HepG2 (cell line): ENCODE results near the gene TMIGD3. TPM values are rescaled to one million over a fixed set of nuclear protein-coding genes. Genes with fewer than 3 reads are reported as not detected.

Experiments
- CBX2 ChIP-seq, 2 experiments: fragments of 200-600 bp in 1 of 2; sonication (generic); formaldehyde crosslinking in 1 of 2; IDR thresholded peaks; 2 replicates each; pipeline versions ENCODE4 v1.7.0 to v1.8.1; 2018 to 2022; ENCODE audit warnings: low read depth in 2 of 2, low read length in 1 of 2, mild to moderate bottlenecking in 1 of 2, missing genetic modification reagents in 1 of 2
- RFX3 ChIP-seq: IDR thresholded peaks from 2 replicates; pipeline ENCODE4 v1.6.1; 2016; ENCODE audit warnings: missing biosample characterization, missing genetic modification reagents
- RXRB ChIP-seq: IDR thresholded peaks from 2 replicates; pipeline ENCODE4 v1.6.1; 2016; ENCODE audit warnings: borderline replicate concordance, missing genetic modification reagents, missing compliant biosample characterization
- SMAD1 ChIP-seq: sonication (generic); formaldehyde crosslinking; IDR thresholded peaks from 2 replicates; pipeline ENCODE4 v1.4.0; 2020; ENCODE audit warnings: missing genetic modification reagents, low read depth, mild to moderate bottlenecking, borderline replicate concordance
- SMAD3 ChIP-seq: sonication (generic); formaldehyde crosslinking; IDR thresholded peaks from 2 replicates; pipeline ENCODE4 v1.4.0; 2020; ENCODE audit warnings: missing genetic modification reagents
- polyA plus RNA-seq, 8 experiments: library from polyadenylated mRNA; depleted of rRNA in 3 of 8; stranded (reverse) in 7 of 8; unstranded in 1 of 8; fragments of >200 nt; fragmentation: Illumina TruSeq in 4 of 8; extraction: Trizol in 4 of 8; gene quantifications; 2 replicates each; pipeline versions ENCODE4 v1.2.1 to v1.2.3, GENCODE V29; 2011 to 2016; ENCODE audit warnings: low read depth in 4 of 8, missing spikeins in 1 of 8, mixed read lengths in 1 of 8; ENCODE audit not compliant: insufficient read depth in 1 of 8
- total RNA-seq, 5 experiments: library from RNA; depleted of rRNA; stranded (reverse); fragments of >200 nt; fragmentation: Illumina TruSeq; extraction: Trizol; gene quantifications; 2 replicates each; pipeline ENCODE4 v1.2.3, GENCODE V29; 2016; ENCODE audit warnings: low read depth in 1 of 5
- TF ChIP-seq, protein P1 (sequence below): sonication (generic); formaldehyde crosslinking; IDR thresholded peaks from 2 replicates; pipeline ENCODE4 v1.4.0; 2020; ENCODE audit warnings: missing genetic modification reagents
- TF ChIP-seq, protein P2 (sequence below): sonication (generic); formaldehyde crosslinking; IDR thresholded peaks from 2 replicates; pipeline ENCODE4 v1.4.0; 2020; ENCODE audit warnings: mild to moderate bottlenecking, missing genetic modification reagents, borderline replicate concordance
- TF ChIP-seq, protein P3 (sequence below): sonication (generic); formaldehyde crosslinking; IDR thresholded peaks from 2 replicates; pipeline ENCODE4 v1.5.0; 2020; ENCODE audit warnings: missing genetic modification reagents
- TF ChIP-seq, protein P4 (sequence below): sonication (generic); formaldehyde crosslinking; IDR thresholded peaks from 2 replicates; pipeline ENCODE4 v1.9.0; 2021; ENCODE audit warnings: mild to moderate bottlenecking, missing genetic modification reagents

Gene TMIGD3
- total and polyA plus RNA-seq, 2 of the 13 experiments (the other 11 are each of a cell fraction or from before 2014, with no cell fraction given) = not detected

- TF ChIP-seq, protein P1, sequence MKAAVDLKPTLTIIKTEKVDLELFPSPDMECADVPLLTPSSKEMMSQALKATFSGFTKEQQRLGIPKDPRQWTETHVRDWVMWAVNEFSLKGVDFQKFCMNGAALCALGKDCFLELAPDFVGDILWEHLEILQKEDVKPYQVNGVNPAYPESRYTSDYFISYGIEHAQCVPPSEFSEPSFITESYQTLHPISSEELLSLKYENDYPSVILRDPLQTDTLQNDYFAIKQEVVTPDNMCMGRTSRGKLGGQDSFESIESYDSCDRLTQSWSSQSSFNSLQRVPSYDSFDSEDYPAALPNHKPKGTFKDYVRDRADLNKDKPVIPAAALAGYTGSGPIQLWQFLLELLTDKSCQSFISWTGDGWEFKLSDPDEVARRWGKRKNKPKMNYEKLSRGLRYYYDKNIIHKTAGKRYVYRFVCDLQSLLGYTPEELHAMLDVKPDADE (CRISPR knock-in tag) = no peak
- no peak for TF ChIP-seq RFX3
- TF ChIP-seq, protein P2, sequence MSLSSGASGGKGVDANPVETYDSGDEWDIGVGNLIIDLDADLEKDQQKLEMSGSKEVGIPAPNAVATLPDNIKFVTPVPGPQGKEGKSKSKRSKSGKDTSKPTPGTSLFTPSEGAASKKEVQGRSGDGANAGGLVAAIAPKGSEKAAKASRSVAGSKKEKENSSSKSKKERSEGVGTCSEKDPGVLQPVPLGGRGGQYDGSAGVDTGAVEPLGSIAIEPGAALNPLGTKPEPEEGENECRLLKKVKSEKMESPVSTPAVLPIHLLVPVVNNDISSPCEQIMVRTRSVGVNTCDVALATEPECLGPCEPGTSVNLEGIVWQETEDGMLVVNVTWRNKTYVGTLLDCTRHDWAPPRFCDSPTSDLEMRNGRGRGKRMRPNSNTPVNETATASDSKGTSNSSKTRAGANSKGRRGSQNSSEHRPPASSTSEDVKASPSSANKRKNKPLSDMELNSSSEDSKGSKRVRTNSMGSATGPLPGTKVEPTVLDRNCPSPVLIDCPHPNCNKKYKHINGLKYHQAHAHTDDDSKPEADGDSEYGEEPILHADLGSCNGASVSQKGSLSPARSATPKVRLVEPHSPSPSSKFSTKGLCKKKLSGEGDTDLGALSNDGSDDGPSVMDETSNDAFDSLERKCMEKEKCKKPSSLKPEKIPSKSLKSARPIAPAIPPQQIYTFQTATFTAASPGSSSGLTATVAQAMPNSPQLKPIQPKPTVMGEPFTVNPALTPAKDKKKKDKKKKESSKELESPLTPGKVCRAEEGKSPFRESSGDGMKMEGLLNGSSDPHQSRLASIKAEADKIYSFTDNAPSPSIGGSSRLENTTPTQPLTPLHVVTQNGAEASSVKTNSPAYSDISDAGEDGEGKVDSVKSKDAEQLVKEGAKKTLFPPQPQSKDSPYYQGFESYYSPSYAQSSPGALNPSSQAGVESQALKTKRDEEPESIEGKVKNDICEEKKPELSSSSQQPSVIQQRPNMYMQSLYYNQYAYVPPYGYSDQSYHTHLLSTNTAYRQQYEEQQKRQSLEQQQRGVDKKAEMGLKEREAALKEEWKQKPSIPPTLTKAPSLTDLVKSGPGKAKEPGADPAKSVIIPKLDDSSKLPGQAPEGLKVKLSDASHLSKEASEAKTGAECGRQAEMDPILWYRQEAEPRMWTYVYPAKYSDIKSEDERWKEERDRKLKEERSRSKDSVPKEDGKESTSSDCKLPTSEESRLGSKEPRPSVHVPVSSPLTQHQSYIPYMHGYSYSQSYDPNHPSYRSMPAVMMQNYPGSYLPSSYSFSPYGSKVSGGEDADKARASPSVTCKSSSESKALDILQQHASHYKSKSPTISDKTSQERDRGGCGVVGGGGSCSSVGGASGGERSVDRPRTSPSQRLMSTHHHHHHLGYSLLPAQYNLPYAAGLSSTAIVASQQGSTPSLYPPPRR (CRISPR knock-in tag) = peak; percentile 73; the same call in 1 of the 2 replicates
- TF ChIP-seq RXRB (CRISPR knock-in tag) = peak; percentile 79
- TF ChIP-seq, protein P3, sequence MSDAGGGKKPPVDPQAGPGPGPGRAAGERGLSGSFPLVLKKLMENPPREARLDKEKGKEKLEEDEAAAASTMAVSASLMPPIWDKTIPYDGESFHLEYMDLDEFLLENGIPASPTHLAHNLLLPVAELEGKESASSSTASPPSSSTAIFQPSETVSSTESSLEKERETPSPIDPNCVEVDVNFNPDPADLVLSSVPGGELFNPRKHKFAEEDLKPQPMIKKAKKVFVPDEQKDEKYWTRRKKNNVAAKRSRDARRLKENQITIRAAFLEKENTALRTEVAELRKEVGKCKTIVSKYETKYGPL (CRISPR knock-in tag) = no peak
- TF ChIP-seq SMAD3 (CRISPR knock-in tag) = no peak
- no peak for TF ChIP-seq CBX2 (IDR thresholded peaks at IDR 0.05; ENCODE audit: low read depth, low read length)
- no peak for TF ChIP-seq CBX2 (CRISPR knock-in tag; IDR thresholded peaks at IDR 0.05; ENCODE audit: low read depth)
- no peak for TF ChIP-seq SMAD1 (CRISPR knock-in tag)
- TF ChIP-seq, protein P4, sequence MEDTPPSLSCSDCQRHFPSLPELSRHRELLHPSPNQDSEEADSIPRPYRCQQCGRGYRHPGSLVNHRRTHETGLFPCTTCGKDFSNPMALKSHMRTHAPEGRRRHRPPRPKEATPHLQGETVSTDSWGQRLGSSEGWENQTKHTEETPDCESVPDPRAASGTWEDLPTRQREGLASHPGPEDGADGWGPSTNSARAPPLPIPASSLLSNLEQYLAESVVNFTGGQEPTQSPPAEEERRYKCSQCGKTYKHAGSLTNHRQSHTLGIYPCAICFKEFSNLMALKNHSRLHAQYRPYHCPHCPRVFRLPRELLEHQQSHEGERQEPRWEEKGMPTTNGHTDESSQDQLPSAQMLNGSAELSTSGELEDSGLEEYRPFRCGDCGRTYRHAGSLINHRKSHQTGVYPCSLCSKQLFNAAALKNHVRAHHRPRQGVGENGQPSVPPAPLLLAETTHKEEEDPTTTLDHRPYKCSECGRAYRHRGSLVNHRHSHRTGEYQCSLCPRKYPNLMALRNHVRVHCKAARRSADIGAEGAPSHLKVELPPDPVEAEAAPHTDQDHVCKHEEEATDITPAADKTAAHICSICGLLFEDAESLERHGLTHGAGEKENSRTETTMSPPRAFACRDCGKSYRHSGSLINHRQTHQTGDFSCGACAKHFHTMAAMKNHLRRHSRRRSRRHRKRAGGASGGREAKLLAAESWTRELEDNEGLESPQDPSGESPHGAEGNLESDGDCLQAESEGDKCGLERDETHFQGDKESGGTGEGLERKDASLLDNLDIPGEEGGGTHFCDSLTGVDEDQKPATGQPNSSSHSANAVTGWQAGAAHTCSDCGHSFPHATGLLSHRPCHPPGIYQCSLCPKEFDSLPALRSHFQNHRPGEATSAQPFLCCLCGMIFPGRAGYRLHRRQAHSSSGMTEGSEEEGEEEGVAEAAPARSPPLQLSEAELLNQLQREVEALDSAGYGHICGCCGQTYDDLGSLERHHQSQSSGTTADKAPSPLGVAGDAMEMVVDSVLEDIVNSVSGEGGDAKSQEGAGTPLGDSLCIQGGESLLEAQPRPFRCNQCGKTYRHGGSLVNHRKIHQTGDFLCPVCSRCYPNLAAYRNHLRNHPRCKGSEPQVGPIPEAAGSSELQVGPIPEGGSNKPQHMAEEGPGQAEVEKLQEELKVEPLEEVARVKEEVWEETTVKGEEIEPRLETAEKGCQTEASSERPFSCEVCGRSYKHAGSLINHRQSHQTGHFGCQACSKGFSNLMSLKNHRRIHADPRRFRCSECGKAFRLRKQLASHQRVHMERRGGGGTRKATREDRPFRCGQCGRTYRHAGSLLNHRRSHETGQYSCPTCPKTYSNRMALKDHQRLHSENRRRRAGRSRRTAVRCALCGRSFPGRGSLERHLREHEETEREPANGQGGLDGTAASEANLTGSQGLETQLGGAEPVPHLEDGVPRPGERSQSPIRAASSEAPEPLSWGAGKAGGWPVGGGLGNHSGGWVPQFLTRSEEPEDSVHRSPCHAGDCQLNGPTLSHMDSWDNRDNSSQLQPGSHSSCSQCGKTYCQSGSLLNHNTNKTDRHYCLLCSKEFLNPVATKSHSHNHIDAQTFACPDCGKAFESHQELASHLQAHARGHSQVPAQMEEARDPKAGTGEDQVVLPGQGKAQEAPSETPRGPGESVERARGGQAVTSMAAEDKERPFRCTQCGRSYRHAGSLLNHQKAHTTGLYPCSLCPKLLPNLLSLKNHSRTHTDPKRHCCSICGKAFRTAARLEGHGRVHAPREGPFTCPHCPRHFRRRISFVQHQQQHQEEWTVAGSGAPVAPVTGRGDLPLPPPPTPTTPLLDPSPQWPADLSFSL (CRISPR knock-in tag) = peak; percentile 61; the same call in 1 of the 2 replicates
Measured at GRCh38 chr1:111535256-111536191, 32.1 kb upstream of the TMIGD3 start (continued).
